Rectal smooth muscle tissue (tissue), 1 donor: ENCODE measurements around the gene SMARCD1.

Experiments
- H3K27ac ChIP-seq: one replicate; pipeline ENCODE4 v1.7.0; 2013; ENCODE audit warnings: low read depth, low read length, inconsistent platforms
- H3K27me3 ChIP-seq: one replicate; pipeline ENCODE4 v1.7.0; 2013; ENCODE audit warnings: low read length; ENCODE audit not compliant: control insufficient read depth, insufficient read depth
- H3K36me3 ChIP-seq: one replicate; pipeline ENCODE4 v1.7.0; 2013; ENCODE audit warnings: low read length; ENCODE audit not compliant: control insufficient read depth, insufficient read depth
- H3K4me1 ChIP-seq: one replicate; pipeline ENCODE4 v1.7.0; 2013; ENCODE audit warnings: low read length; ENCODE audit not compliant: control insufficient read depth, insufficient read depth
- H3K4me3 ChIP-seq: one replicate; pipeline ENCODE4 v1.7.0; 2013; ENCODE audit warnings: low read length
- H3K9ac ChIP-seq: one replicate; pipeline ENCODE4 v1.7.0; 2013; ENCODE audit warnings: low read length

SMARCD1 gene

DNA sequence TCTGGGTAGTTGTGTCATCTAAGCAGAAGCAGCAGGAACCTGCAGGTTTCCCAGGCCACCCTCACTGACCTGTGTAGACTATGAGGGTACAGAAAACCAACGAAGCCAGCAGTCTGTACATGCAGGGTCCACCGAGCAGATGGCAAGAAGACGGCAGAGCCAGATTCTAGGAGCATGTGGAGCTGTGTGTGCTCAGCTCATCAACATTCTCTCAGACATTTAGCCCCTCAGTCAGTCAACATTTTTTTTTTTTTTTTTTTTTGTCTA, 35.1 kb upstream of the SMARCD1 start:
- H3K27ac ChIP-seq = no peak overlapping the region
- no peak overlapping the region for H3K4me3 ChIP-seq
- peaks cover 3% of the 10 kb centered on the region for H3K27me3 ChIP-seq
- H3K9ac ChIP-seq = no peak overlapping the region
- H3K36me3 ChIP-seq = no peaks in the 10 kb centered on the region
- no peaks in the 10 kb centered on the region for H3K4me1 ChIP-seq

DNA sequence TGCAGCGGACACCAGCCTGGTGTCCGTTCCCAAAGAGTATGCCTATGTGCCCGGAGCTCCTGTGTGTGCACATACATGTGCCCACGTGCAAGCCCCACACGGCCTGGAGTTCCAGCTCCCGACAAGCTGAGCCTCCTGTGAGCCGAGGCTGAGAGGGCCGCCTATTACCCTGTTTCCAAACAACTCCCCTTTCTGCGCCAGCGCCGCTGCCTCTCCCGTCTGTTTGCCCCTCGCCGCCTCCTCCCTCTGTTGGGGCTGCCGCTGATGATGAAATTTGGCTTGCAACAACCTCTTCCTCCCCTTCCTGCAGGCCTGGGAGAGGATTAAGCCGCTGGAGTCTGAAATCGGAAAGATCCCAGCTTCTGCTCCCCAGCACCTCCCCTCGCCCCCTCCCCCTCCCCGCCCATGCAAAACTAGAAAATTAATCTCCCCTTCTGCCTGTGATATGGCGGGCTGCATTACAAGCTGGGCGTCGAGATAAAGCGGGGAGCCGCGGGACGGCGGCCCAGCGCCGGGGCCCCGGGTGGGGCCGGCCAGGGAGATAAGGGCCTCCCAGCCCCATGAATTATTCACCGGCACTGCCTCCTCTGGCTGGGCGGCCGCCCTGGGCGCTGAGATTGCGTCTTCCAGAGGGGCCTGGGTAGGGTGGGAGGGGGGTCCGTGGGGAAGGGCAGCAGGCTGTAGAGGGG, 34.6 kb upstream of the SMARCD1 start:
- H3K27ac ChIP-seq = no peak overlapping the region
- H3K27me3 ChIP-seq = peaks cover 3% of the 10 kb centered on the region
- no peaks in the 10 kb centered on the region for H3K36me3 ChIP-seq
- H3K4me1 ChIP-seq = no peaks in the 10 kb centered on the region
- H3K4me3 ChIP-seq = peak overlapping the region; percentile 38
- no peak overlapping the region for H3K9ac ChIP-seq

DNA sequence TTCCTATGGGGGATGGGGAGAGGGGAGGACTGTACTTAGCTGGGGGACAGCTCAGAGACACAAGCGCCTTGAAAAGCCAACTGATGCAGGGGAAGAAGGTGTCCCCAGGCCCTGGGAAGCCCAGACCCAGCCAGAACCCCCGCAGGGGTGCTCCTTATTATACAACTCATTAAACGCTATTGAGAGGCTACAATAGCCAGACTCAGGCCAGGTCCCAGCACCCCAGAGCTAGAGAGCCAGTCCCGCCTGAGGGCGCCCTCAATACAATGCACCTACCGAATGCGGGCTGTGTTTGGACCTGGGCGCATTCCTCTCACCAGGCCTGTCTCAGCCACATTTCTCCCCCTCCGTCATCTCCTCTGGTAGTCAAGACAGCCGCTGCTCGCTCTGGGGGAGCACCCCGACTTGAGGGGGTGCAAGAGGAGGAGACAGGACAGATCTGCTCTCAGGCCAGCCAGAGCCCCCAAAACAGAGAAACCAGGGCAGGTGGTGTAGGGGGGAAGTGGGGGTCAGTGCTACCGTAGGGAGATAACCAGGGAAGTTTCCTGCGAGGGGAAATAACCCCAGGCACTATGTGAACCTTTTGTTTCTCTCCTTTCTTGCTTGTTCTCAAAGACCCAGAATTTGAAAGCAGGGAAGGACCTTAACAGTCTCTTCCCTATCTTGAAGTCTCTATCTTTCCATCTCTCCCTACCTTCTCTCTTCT, 33.9 kb upstream of the SMARCD1 start:
- Histone ChIP-seq H3K36me3 (no peaks in the 10 kb centered on the region), H3K4me1 (peaks cover 2% of the 10 kb centered on the region), H3K4me3 (no peak overlapping the region), H3K9ac (no peak overlapping the region), H3K27ac (no peak overlapping the region), H3K27me3 (peaks cover 3% of the 10 kb centered on the region)

DNA sequence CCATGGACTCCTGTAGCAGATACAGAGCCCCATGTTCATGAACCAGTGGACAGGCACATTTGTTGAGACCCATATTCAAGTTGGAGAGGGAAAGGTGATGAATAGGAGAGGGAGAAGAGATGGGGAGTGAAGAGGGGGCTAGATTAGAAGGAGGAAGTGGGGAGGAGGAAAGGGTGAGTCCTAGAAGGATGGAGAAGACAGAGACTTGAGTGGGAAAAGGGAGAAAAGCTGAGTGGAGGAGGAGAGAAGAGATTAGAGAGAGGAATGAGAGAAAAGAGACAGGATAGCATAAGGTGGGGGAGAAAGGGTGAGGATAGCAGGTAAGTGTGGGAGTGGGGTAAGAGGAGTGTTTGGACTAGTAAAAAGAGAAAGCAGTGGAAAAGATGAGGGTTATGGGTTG, 32.6 kb upstream of the SMARCD1 start:
- no peak overlapping the region for H3K9ac ChIP-seq
- H3K27ac ChIP-seq = no peak overlapping the region
- H3K36me3 ChIP-seq = no peaks in the 10 kb centered on the region
- H3K27me3 ChIP-seq = no peaks in the 10 kb centered on the region
- H3K4me1 ChIP-seq = peaks cover 7% of the 10 kb centered on the region
- H3K4me3 ChIP-seq = no peak overlapping the region

DNA sequence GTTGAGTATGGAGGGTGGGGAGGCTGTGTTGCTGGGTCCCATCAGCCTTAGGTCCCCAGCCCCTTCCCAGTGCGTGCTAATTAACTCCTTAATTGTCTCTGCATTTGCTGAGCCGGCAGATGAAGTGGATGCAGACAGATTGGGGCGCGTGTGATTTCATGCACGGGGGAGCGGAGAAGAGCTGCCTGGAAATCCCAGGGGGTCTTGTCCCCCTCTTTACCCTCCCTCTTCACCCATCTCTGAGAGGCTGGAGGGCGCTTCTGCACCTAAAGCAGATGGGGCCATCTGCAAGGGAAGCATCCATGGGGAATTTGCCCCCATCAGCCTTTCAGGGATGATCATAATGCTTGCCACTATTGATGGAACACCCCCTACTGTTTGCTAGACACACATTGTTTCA, 32.2 kb upstream of the SMARCD1 start:
- H3K27ac ChIP-seq = no peak overlapping the region
- no peaks in the 10 kb centered on the region for H3K36me3 ChIP-seq
- no peak overlapping the region for H3K4me3 ChIP-seq
- no peaks in the 10 kb centered on the region for H3K27me3 ChIP-seq
- H3K9ac ChIP-seq = no peak overlapping the region
- peaks cover 7% of the 10 kb centered on the region for H3K4me1 ChIP-seq

DNA sequence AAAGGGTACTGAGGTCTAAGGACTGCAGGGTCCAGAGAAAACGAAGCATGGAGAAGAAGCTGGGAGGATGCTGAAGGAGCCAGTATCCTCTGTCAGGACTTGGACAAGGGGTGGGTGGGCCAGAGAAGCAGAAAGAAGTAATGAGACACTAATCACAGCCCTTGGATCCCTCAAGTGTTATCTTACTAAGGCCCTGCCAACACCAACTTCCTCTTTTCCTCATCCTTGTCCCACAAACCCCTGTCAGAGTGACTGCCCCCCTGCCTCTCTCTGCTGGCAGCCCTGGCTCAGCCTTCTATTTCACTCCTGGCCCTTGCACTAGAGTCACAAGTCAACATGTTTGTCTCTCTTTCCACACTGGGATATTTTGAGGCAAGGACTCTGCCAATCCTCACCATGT, 31.6 kb upstream of the SMARCD1 start:
- no peaks in the 10 kb centered on the region for H3K27me3 ChIP-seq
- H3K27ac ChIP-seq = no peak overlapping the region
- H3K36me3 ChIP-seq = no peaks in the 10 kb centered on the region
- no peak overlapping the region for H3K9ac ChIP-seq
- H3K4me1 ChIP-seq = peaks cover 7% of the 10 kb centered on the region
- H3K4me3 ChIP-seq = no peak overlapping the region

DNA sequence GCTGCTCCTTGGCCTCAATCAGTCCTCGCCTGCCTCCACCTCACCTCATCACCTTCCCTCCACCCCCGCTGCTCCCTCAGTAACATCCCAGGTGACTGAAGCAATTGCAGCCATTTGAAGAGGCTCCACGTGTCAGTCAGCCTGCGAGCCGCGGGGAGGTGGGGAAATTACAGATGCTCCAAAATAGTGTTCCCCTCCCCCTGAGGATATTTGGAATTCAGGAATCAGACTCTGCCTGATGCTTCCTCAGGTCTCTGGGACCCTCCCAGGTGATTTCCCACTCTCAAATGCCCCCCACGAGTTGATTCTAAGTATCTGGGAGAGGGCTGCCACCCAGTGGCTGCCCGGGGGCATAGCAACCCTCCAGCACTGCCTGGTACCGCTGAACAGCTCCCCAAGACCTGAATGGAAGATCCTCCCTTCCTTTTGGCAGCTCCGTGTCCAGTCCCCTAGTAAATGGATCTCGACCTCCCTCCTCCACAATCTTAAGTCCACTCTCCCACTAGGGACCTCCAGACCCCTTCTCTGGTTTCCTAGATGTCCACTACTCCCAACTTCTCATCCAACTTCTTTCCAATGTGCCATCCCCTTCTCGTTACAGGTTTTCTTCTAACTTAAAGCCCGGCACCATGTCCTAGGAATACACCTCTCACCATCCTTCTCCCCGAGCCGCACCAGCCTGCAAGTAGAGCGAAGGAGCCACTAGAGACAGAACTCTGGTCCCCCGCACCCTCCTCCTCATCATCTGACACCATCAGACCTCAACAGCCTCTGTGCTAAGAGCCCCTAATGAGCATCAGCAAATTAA, 29.1 kb upstream of the SMARCD1 start:
- Histone ChIP-seq H3K36me3 (no peaks in the 10 kb centered on the region), H3K9ac (no peak overlapping the region), H3K4me1 (peaks cover 7% of the 10 kb centered on the region), H3K27ac (no peak overlapping the region), H3K4me3 (no peak overlapping the region), H3K27me3 (no peaks in the 10 kb centered on the region)

DNA sequence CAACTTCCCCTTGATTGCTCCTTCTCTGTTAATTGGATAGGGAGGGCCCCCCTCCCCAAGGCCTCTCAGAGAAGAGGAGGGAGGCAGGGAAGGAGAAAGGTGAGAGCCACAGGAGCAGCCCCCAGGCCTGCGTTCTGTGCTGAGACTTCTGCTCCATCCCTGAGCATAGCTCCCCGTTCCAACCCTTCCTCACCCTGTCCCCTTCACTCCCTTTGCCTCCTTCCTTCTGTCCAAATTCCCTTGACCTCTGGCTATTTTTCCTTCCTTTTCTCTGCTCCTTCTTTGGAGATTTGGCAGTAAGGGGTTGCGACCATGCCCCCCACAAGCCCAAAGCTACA, 28.5 kb upstream of the SMARCD1 start:
- Histone ChIP-seq H3K4me3 (peak overlapping the region; percentile 82), H3K27ac (no peak overlapping the region), H3K9ac (no peak overlapping the region)

DNA sequence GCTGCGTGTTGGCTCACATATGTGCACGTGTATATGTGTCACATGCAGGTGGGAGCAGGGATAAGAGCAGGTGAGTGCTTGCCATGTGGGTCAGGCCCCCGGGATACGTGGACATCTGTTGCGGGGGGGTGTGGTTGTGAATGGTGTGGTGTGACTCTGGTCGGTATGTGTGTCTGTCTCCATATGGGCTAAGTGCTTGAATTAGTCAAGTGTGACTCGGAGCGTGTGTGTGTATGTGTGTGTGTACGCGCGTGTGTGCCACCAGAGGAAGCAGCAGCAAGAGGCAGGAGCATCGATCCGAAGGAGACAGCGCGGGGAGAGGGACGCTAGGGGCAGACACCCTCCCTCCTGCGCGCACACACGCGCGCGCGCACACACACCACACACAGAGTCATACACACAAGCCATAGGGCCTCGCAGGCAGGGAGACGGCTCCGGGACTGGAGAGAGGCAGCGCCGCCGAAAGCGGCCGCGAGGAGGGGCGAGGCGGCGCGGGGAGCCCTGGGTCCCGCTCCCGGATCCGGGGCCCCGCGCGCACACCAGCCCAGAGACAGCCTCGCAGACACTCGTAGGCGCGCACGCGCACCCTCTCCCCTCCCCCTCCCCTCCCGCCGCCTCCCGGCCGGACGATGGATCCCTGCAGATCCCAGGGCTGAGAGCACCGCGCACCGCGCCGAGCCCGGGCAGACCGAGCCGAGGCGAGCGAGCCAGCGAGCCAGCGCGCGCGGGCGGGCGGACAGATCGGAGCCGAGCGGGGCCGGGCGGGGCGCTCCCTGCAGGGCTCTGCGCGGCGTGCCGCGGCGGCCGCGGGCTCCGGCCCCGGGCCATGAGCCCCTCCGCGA, 27.9 kb upstream of the SMARCD1 start, which contains the start of gene ASIC1:
Gene ASIC1, plus strand, starts transcription at position 597 of the 842 bp plus-strand sequence. CDS start 1,171 bp downstream, outside the sequence.
- no peaks in the 10 kb centered on the region for H3K27me3 ChIP-seq
- peak within 1 kb of the TSS; percentile 82 for H3K4me3 ChIP-seq
- H3K4me1 ChIP-seq = peaks cover 7% of the 10 kb centered on the region
- peak within 1 kb of the TSS; percentile 25 for H3K9ac ChIP-seq
- peak within 1 kb of the TSS; percentile 60 for H3K27ac ChIP-seq
- H3K36me3 ChIP-seq = no peaks in the 10 kb centered on the region

More for the DNA sequence above, 28.5 kb upstream of the SMARCD1 start:
- H3K4me1 ChIP-seq = peaks cover 7% of the 10 kb centered on the region
- no peaks in the 10 kb centered on the region for H3K36me3 ChIP-seq
- no peaks in the 10 kb centered on the region for H3K27me3 ChIP-seq

DNA sequence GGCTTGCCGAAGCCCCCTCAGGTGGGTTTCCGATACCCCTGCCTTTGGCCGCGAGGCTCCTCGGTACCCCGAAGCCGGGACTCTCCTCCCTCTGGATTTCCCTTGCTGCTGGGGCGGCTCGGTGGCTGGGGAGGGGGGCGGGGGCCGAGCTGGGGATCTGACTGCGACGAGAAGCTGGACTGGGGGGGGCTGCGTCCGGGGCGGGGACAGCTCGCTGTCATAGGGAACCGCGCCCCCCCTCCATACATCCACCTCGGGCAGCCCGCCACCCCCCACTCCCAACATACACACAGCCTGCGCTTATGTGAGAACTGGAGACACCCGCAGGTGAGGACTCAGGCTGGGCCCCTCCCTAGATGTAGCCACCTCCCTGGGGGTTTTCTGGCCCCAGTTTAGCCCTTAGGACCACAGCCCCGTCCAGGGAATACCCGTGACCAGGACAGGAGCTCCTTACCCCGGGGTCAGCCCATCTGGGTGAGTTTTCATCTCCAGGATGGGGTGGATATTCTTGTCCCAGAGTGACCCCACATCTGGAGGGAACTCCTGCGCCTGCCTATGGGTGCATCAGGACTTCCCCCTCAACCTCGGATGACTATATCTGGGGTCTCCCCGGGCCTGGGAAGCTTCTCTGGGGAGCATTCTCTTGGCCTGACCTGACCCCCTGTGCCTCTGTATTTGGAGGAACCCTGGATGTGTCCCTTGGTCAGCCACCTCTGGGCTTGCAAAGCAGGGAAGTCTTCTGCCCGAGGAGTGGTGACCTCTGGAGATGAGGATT, 27.1 kb upstream of the SMARCD1 start:
- H3K4me3 ChIP-seq = peak overlapping the region; percentile 49
- peaks cover 7% of the 10 kb centered on the region for H3K4me1 ChIP-seq
- H3K27me3 ChIP-seq = no peaks in the 10 kb centered on the region
- H3K9ac ChIP-seq = no peak overlapping the region
- H3K27ac ChIP-seq = no peak overlapping the region
- H3K36me3 ChIP-seq = no peaks in the 10 kb centered on the region

DNA sequence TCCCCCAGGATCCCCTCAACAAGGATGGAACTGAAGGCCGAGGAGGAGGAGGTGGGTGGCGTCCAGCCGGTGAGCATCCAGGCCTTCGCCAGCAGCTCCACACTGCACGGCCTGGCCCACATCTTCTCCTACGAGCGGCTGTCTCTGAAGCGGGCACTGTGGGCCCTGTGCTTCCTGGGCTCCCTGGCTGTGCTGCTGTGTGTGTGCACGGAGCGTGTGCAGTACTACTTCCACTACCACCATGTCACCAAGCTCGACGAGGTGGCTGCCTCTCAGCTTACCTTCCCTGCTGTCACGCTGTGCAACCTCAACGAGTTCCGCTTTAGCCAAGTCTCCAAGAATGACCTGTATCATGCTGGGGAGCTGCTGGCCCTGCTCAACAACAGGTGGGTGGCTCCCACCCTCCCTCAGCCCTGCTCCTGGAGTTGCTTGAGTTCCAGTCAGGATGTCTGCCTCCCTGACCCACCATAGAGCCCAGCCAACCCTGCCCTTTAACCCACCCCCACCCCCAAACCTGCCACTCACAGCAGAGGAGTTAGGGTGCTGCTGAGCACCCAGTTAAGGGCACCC, 26.3 kb upstream of the SMARCD1 start:
- peaks cover 7% of the 10 kb centered on the region for H3K4me1 ChIP-seq
- no peaks in the 10 kb centered on the region for H3K36me3 ChIP-seq
- H3K27ac ChIP-seq = no peak overlapping the region
- H3K4me3 ChIP-seq = no peak overlapping the region
- H3K27me3 ChIP-seq = peaks cover 2% of the 10 kb centered on the region
- no peak overlapping the region for H3K9ac ChIP-seq
